Measurements from ENCODE around the gene RUNX3.
A peak's percentile ranks its signal among the peaks of the same experiment; 100 is the strongest.

RUNX3 gene

DNA sequence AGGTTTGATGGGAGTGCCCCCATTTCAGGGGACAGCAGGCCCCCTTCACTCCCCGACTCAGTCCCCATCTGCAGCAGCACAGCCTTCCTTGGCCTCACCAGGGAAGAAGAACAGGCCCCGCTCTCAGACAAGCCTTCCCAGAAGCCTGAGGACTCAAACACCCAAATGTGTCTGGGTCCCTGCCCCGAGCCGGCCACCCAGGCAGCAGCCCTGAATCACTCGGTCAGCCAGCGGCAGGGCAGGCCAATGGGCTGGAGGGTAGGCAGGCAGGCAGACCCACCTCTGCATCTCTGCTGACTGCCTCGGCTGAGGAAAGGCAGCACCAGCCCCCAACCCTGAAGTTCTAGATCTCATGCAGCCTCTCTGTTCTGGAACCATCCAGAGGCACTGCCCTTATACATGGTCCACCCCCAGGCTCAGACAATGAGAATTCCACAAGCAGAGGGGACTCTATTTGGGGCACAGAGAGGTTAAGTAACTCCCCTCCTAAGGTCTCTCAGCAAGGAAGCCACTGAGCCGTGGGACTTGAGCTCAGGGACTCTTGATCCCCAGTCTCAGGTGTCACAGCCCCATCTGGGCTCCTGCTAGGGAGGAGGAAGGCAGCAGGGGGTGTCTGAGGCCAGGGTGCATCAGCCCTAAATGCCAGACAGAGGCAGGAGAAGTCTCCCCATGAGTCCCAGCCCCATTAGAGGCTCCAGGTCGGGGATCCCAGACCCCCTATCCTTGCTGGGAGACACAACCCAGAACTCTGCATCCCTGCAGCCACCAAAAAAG lies 33.2 kb upstream of the RUNX3 start:
- DNase-seq (ENCODE audit: low read depth): no peak

- DNase-seq (ENCODE audit: low read depth): no peak
Observed at GRCh38 chr1:24961961-24962861, 32.1 kb upstream of the RUNX3 start.

- no peak for DNase-seq (ENCODE audit: low read depth)
Observed at GRCh38 chr1:24961334-24961733, 31.3 kb upstream of the RUNX3 start.

DNA sequence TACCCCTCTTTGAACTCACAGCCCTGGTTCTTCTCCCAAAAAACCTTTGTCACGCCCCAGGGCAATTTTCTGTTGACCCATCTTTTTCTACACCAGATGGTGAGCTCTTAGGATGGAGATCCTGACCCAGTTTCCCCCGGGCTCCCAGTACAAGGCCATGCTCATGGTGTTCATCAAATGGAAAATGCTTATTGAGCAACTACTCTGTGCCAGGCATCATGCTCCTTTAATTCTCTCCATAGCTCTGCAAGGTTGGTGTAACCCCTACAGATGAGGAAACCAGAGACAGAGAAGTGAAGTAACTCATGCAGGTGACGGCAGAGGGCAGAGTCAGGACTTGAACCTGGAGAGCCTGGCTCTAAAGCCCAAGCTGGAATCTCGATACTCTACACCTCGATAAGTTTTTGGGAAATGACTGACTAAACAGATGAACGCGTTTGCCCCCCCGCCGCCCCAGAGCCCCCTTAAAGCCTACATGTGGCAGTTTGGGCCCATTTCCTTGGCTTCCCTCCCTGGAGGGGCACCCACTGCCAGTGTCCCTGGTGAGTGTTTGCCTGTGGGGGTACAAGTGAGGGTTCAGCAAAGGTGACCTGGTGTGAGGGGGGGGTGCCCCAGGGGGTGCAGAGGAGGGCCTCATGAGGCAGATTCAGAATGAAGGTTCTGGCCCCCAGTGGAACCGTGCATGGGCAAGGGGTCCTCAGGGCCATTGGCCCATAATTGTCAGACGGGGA lies 30.2 kb upstream of the RUNX3 start:
- no peak for DNase-seq (ENCODE audit: low read depth)

DNA sequence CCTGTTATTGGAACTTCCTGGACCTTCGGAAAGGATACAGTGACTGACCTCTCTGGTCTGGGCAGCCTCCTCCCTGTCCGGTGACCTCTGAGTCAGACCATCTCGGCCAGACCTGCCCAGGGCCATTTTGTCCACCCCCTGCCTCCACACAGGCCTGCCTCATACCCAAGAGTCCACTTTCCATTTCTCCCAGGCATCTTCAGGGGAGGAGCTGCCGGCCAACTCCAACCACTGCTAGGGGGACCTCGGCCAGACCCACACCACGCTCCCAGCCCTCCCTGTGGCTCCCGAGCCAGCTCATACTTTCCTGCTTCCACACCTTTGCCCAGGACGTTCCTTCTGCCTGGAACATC lies 29.5 kb upstream of the RUNX3 start:
- no peak for DNase-seq (ENCODE audit: low read depth)

GRCh38 chr1:24958766-24959622 lies 28.9 kb upstream of the RUNX3 start:
- no peak for DNase-seq (ENCODE audit: low read depth)

DNA sequence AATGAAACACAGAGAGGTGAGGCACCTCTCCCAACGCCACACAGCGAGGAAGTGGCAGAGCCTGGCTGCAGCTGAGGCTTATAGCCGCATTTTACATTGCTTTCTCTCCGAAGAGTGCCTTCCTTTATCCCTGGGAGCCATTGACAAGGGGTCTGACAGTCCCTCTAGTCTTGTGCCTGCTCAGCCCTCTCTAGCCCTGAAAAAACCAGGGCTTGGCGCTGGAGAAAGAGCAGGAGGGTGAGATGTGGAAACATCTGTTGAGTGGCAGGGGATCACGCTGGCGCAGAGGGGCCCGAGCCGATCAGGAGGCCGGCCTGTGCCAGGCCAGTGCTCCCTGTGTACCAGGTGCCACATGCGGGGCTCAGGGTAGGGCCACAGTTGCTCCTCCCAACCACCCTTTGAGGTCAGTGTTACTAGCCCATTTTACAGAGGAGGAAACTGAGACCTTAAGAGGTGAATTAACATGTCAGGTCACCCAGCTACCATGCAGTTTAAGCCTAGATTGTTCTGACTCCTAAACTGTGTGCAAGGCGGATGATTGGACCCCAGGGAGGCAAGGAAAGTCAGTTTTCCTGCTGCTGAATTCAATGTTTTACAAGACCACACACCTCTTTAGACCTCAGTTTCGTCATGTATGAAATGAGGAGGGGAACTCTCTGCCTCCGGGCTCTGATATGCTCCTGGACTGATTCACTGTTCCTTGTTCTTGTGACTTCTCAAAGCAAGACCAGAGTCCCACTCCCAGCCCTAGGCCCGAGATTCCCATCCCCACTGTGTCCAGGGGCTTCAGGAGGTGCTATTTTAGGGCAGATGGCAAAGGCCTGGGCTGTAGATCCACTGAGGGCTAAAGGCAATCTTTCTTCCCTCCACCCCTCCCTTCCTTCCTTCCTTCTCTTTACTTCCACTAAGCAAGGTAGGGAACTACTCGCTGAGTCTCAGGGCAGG lies 28.0 kb upstream of the RUNX3 start:
- no peak for DNase-seq (ENCODE audit: low read depth)

DNA sequence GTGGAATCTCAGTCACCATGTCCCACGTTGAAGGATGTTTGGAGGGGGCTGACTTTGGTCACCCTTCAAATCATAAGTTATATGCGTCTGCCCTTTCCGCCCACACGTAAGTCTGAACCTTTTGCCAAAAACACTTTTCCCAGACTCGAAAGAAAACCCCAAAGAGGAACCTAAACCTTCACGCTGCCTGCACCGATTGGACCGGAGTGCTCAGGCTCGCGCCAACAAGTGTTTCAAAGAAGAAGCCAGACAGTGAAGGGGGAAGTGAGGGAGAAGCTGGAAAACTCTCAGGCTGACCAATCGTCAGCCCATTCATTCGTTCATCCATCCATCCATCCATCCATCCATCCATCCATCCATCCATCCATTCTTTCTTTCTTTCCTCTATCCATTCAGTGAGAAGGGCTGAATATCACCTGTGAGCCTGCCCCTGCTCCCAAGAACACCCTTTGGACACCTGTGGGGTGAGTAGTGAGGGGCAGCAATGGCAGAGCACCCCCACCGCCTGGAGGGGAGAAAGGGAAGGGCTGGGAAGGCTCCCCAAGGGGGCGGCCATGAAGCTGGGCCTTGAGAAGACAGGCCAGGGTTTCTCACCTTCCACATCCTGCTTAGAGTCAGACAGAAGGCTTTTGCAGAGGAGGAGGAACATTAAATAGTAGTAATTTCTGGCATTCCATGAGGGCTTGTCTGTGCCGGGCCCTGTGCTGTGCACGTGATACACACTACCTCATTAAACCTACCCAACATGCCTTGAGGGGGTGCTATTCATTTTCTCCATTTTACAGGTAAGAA lies 27.1 kb upstream of the RUNX3 start:
- no peak for DNase-seq (ENCODE audit: low read depth)

DNA sequence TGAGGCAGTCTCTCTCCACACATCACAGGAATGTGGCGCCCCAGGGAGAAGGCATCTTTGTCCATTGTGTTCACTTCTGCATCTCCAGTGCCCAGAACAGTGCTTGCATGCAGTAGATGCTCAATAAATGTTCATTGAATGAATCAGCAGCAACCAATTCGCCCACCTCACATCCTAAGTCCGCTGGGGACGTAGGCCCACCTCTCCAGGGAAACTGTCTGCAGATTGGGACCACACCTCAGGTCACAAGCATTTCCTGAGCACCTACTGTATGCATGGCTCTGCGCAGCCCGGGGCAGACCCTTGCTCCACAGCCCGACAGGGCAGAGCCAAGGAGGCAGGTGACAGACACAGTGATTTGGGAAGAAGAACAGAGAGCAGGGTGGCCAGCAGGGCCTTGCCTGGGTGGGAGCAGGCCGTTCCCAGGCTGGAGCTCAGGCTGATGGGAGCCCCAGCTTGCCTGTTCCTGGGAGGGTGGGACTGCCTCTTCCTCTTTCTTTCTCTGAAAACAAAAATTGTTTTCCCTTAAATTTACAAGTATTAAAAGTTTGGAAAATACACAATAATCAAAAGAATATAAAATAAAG lies 25.8 kb upstream of the RUNX3 start:
- no peak for DNase-seq (ENCODE audit: low read depth)

- DNase-seq (ENCODE audit: low read depth): peak; percentile 70
Observed at GRCh38 chr1:24955161-24955560, 25.1 kb upstream of the RUNX3 start.

GRCh38 chr1:24954631-24955030 lies 24.6 kb upstream of the RUNX3 start:
- no peak for DNase-seq (ENCODE audit: low read depth)

DNA sequence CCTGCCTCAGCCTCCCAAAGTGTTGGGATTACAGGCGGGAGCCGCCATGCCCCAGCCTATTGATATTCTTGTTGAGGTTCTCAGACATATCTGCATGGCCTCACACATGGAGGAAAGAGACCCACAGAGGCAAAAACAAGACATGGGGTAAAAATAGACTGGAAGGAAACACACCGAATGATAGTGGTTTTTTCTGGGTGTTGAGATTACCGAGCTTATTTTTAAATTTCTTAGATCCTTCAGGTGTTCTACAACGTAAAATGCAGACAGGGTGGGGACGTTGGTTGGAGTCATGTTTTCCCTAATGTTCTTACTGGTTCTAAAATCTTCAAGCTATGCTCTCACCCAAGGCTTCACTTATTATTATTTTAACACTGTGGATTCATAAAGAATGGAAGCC lies 23.9 kb upstream of the RUNX3 start:
- no peak for DNase-seq (ENCODE audit: low read depth)

GRCh38 chr1:24952413-24952841 lies 22.4 kb upstream of the RUNX3 start:
- no peak for DNase-seq (ENCODE audit: low read depth)

DNA sequence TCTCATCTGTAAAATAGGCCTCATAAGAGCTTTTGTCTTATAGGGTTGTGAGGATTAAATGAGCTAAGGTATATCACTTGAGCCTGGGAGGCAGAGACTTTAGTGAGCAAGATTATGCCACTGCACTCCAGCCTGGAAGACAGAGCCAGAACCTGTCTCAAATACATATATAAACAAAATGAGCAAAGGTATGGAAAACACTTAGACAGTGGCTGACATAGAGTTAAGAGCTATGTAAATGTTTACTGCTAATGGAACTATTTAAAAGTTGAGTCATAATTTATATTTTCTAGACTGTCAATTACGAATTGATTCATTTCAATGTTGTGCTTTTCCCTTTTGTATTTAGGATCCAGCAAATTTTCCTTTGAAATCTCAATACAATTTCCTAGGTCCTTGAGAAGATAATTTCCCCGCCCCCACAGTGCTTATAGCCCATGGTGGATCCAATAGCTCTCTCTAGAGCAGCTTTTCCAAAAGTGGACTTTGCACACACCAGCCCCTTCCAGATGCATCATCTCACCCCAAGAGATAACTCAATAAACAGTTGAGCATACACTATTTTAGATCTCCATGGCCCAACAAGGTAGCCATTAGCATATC lies 21.8 kb upstream of the RUNX3 start:
- DNase-seq (ENCODE audit: low read depth): no peak

DNA sequence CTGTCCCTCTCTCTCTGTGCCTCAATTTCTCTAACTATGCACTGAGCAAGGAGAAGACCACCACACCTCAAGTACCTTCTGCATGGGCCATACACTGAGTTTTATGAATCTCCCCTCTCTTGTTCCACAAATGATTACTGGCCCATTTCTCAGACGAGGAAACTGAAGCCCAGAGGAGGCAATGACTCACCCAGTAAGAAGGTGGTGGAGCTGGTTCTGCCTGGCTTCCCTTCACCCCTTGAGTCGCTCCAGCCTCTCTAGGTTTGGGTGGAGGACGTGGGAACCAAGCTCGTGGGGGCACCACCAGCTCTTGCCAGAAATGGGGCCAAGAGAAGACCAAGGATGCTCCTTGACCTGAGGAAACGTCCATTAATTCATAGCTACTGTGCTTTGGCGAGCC lies 21.3 kb upstream of the RUNX3 start:
- DNase-seq (ENCODE audit: low read depth): no peak

DNA sequence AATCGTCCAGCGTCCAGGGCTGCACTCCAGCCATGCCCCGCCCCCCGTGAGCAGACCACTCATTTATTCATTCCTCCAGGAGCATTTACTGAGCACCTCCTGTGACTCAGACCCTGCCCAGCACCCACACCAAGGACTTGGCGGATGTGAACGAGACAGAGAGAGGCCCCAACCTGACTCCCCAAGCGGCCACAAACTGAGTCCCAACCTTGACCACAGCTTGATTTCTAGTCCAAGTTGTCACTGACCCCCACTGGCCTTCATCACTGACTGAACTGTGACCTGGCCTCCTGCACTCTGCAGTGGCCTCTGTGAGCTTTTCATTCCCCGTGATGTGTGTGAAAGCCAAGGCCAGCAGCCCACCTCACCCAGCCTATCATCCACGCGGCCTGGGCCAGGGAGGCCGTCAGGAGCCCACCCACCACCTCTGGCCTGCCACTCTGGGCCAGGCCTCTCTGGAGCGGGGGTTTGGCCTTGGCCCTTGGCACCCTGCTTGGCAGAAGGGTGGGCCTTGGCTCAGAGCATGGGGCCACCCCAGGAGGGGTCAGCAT lies 19.3 kb upstream of the RUNX3 start:
- DNase-seq (ENCODE audit: low read depth): no peak

DNA sequence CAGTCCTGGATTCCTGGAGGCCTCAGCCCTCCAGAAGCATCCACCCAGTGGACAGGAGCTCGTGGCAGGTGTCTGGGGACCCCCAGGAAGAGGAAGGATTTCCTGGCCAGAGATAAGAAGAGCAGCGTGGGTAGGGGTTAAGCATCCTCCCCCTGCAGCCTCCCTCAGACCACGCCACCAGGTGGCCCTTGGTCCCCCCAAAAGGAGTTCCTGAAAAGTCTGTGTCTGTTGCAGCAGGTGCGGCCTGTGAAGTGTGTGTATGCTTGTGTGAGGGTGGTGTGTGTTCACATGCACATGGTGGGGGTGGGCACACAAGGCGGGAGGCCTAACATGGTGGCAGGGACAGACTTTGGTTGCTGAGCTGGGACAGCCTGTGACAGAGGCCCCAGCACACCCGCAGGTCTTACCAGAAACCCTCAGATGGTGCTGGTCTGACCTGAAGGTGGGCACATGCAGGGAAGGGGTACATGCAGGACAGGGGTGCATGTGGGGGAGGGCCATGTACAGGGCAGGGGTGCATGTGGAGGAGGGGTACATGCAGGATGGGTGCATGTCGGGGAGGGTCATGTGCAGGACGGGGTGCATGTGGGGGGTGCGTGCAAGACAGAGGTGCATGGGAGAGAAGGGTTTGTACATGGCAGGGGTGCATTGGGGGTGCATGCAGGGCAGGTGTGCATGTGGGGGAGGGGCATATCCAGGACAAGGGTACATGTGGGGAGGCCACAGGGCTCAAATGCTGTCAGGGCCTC lies 18.2 kb upstream of the RUNX3 start:
- DNase-seq (ENCODE audit: low read depth): no peak

Measured in activated T-cell treated with anti-CD3 and anti-CD28 coated beads for 24 hours (primary cell).